Activated CD8-positive, alpha-beta memory T cell treated with anti-CD3 and anti-CD28 coated beads for 36 hours (primary cell): ENCODE data around the gene HERPUD1. TPM values are rescaled to one million over a fixed set of nuclear protein-coding genes. Genes with fewer than 3 reads are reported as not detected.
"Not testable (repeated sequence)": the region's sequence is repeated elsewhere in the genome, so short reads cannot be mapped to it uniquely, and the experiment has no call there.

ENCODE experiments used
- CTCF ChIA-PET: fragments of 350-600 bp; sonication (Branson Sonifier 250); formaldehyde crosslinking; loops from one replicate; lab custom pipeline; 2021; ENCODE audit warnings: antibody characterized with exemption; lab: Charles Lee
- POLR2A ChIA-PET: fragments of 350-600 bp; sonication (Branson Sonifier 250); formaldehyde crosslinking; loops from one replicate; lab custom pipeline; 2021; ENCODE audit warnings: antibody characterized with exemption; lab: Charles Lee
- total RNA-seq, 2 experiments: library from RNA; stranded (reverse); gene quantifications; one replicate each; pipeline ENCODE4 v1.2.3, GENCODE V29; 2021

HERPUD1 gene
- total RNA-seq, result 100 to 1,000 TPM; 133 to 140 TPM

GRCh38 chr16:56931892-56932720 is at the start of gene HERPUD1:
Gene HERPUD1, plus strand, starts transcription at chr16:56932142. Its CDS starts 103 bp downstream, at chr16:56932245.
- CTCF ChIA-PET, result interaction anchor here (1.8 kb wide), 1 partner anchor 64 kb away, joined by 7 read pairs; no protein-coding TSS in a partner anchor
- POLR2A ChIA-PET, result interaction anchor here (0.5 to 2.4 kb wide), 19 partner anchors 10 to 531 kb away, joined by 3 to 17 read pairs (median 4); partner anchors contain the start of genes NLRC5, PSME3IP1 and RSPRY1

GRCh38 chr16:56883586-56883985 is 48.4 kb upstream of the HERPUD1 start:
- POLR2A ChIA-PET, result no interaction called here
- CTCF ChIA-PET, result interaction anchor here (0.7 kb wide), 2 partner anchors 47 to 68 kb away, joined by 4 to 5 read pairs; no protein-coding TSS in a partner anchor

- CTCF ChIA-PET, result no interaction called here
- POLR2A ChIA-PET, result no interaction called here
These were observed 47.8 kb upstream of the HERPUD1 start for GRCh38 chr16:56884026-56884582.

GRCh38 chr16:56884929-56885328 is 47.0 kb upstream of the HERPUD1 start:
- CTCF ChIA-PET, POLR2A ChIA-PET: not testable (repeated sequence)

GRCh38 chr16:56885446-56886162 is 46.3 kb upstream of the HERPUD1 start:
- ChIA-PET POLR2A (no interaction called here), CTCF (interaction anchor here (0.6 kb wide), 1 partner anchor 79 kb away, joined by 3 read pairs; no protein-coding TSS in a partner anchor)

GRCh38 chr16:56886296-56886695 is 45.6 kb upstream of the HERPUD1 start:
- POLR2A ChIA-PET, result no interaction called here
- CTCF ChIA-PET, result no interaction called here

- POLR2A ChIA-PET, result no interaction called here
These were observed 45.1 kb upstream of the HERPUD1 start for GRCh38 chr16:56886826-56887225.

GRCh38 chr16:56888806-56889205 is 43.1 kb upstream of the HERPUD1 start:
- POLR2A ChIA-PET, result no interaction called here
- CTCF ChIA-PET, result interaction anchor here (1.0 kb wide), 1 partner anchor 22 kb away, joined by 3 read pairs; no protein-coding TSS in a partner anchor

More at GRCh38 chr16:56886826-56887225, 45.1 kb upstream of the HERPUD1 start:
- CTCF ChIA-PET, result no interaction called here

- POLR2A ChIA-PET, result no interaction called here
- CTCF ChIA-PET, result interaction anchor here (1.4 kb wide), 1 partner anchor 67 kb away, joined by 3 read pairs; no protein-coding TSS in a partner anchor
These were observed 42.7 kb upstream of the HERPUD1 start for GRCh38 chr16:56889206-56889605.

- CTCF ChIA-PET, result no interaction called here
- POLR2A ChIA-PET, result no interaction called here
These were observed 40.3 kb upstream of the HERPUD1 start for GRCh38 chr16:56891685-56892084.

- ChIA-PET CTCF (interaction anchor here (0.6 kb wide), 1 partner anchor 25 kb away, joined by 4 read pairs; no protein-coding TSS in a partner anchor), POLR2A (no interaction called here)
These were observed 39.2 kb upstream of the HERPUD1 start for GRCh38 chr16:56892705-56893104.

- ChIA-PET CTCF (interaction anchor here (1.0 kb wide), 1 partner anchor 27 kb away, joined by 4 read pairs; no protein-coding TSS in a partner anchor), POLR2A (no interaction called here)
These were observed 37.5 kb upstream of the HERPUD1 start for GRCh38 chr16:56894331-56894917.

GRCh38 chr16:56895813-56896212 is 36.1 kb upstream of the HERPUD1 start:
- ChIA-PET POLR2A (no interaction called here), CTCF (no interaction called here)

- CTCF ChIA-PET, result no interaction called here
- POLR2A ChIA-PET, result no interaction called here
These were observed 35.7 kb upstream of the HERPUD1 start for GRCh38 chr16:56896244-56896643.

- ChIA-PET POLR2A (no interaction called here), CTCF (no interaction called here)
These were observed 34.7 kb upstream of the HERPUD1 start for GRCh38 chr16:56897026-56897799.

GRCh38 chr16:56898847-56899246 is 33.1 kb upstream of the HERPUD1 start:
- ChIA-PET CTCF (no interaction called here), POLR2A (no interaction called here)

GRCh38 chr16:56903866-56904265 is 28.1 kb upstream of the HERPUD1 start:
- ChIA-PET POLR2A (no interaction called here), CTCF (interaction anchor here (0.8 to 0.9 kb wide), 2 partner anchors 23 to 26 kb away, joined by 3 read pairs; no protein-coding TSS in a partner anchor)

- ChIA-PET CTCF (no interaction called here), POLR2A (no interaction called here)
These were observed 24.5 kb upstream of the HERPUD1 start for GRCh38 chr16:56907401-56907800.
